Activated T-cell treated with anti-CD3 and anti-CD28 coated beads, Interleukin-2, amount 50 U/mL, for 1 hour (primary cell): Measurements from ENCODE around the gene HCAR2.
"Not testable (repeated sequence)": the region's sequence is repeated elsewhere in the genome, so short reads cannot be mapped to it uniquely, and the experiment has no call there.

Source experiments
- DNase-seq: peaks from one replicate; pipeline ENCODE4 v3.0.0-alpha.2; 2020

HCAR2 gene

DNA sequence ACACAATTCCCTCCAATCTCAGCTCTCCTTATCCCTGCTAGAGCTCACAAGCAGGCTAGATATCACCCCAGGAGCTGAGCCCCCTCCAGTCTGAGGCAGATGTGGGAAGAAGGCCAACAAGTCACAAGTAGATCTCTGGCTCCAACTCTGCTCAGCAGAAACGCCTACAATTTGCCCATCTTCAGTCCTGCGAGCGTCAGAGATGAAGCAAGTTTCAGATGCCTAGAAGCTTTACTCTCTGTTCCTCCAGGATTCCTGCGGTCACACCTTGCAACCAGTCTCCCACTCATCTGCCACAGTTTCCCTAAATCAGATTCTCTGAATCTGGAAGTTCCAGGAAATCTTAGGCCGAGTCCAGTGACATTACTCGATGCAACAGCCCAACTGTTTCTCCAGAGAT lies 12.1 kb upstream of the HCAR2 start:
- not testable (repeated sequence) for DNase-seq

DNA sequence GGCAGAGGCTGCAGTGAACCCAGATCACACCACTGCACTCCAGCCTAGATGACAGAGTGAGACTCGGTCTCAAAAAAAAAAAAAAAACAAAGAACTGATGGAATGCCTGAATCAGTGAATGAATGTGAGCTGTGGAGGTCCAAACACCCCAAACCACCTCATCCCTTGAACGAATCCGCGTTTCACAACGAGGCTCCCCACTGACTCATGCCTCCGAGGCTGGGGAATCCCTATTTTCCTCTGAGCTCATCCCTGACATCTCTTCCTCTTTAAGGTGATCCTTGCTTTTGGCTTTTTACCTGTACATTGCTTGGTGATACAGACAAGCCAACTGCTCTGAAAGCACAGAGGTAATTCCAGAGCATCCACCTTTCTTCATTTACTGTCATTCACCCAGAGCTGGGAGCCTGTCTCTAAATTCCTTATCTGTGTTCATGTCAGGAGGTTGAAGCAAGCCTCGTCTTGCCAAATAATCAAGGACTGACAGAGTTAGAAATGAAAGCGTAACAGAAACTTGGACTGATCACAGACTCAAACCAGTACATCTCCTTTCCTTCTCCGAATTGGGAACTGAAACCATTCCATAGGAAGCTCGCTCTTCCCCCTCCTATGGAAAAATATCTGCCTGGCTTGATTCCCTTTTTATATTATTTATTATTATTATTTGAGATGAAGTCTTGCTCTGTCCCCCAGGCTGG lies 10.5 kb upstream of the HCAR2 start:
- not testable (repeated sequence) for DNase-seq

DNA sequence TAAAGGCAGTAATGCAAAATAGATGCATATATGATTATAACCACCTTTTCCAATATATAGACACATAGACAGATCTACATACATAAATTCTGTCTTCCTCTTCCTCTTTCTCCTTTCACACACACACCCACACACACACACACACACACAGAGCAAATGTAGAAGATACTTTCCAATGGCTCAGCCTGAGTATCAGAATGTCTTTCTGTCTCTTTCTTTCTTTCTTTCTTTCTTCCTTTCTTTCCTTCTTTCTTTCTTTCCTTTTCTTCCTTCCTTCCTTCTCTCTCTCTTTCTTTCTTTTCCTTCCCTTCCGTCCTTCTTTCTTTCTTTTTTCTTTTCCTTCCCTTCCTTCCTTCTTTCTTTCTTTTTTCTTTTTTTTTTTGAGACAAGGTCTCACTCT lies 8.1 kb upstream of the HCAR2 start:
- DNase-seq: not testable (repeated sequence)

DNA sequence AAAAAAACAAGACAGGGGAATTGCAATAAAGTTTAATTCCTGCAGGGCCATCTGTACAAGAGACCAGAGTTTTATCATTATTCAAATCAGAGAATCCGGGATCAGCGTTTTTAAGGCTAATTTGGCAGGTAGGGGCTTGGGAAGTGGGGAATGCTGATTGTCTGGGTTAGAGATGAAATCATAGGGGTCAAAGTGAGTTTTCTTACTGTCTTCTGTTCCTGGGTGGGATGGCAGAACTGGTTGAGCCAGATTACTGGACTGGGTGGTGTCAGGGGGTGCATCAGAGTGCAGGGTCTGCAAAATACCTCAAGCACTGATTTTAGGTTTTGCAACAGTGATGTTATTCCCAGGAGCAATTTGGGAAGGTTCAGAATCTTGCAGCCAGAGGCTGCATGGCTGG lies 7.2 kb upstream of the HCAR2 start:
- DNase-seq: not testable (repeated sequence)

DNA sequence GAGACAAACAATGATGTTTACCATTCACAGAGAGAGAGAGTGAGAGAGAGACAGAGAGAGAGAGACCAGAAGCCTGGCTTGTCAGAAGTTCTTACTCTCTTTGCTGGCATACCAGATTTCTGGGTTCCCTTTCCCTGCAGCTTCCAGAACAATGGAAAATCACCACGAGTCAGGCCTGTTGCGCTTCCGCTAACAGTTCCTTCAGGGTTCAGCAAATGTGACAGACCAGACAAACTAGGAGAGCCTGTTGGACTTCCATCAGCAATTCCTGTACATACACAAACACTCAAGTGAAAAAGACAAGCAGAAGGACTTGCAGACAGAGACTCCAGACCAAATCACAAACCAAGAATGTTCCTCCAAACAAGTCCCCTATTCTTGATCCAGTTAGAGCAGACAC lies 6.1 kb upstream of the HCAR2 start:
- DNase-seq: not testable (repeated sequence)

DNA sequence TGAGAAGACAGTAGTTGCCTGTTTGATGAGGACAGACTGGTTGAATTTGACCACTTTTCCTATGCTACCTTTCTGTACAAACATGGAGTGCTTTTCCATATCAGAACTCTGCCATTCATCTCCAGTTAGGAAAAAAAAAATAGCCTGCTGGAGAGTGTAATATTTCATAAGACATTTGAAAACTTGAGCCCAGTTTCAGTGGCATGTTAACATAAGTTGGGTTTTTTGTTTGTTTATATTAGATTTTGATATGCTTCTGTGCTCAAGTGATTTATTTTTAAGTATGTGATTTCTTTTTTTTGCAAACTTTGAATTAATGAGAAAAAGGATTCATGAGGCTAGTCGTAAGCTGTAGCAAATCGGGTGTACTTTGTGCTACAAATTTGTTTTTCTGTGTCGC lies 684 bp upstream of the HCAR2 start:
- DNase-seq: not testable (repeated sequence)

GRCh38 chr12:122701481-122701880 lies 1.7 kb downstream of the HCAR2 start:
- DNase-seq: not testable (repeated sequence)

- DNase-seq: not testable (repeated sequence)
Observed at GRCh38 chr12:122700038-122700710, 3.0 kb downstream of the HCAR2 start.

DNA sequence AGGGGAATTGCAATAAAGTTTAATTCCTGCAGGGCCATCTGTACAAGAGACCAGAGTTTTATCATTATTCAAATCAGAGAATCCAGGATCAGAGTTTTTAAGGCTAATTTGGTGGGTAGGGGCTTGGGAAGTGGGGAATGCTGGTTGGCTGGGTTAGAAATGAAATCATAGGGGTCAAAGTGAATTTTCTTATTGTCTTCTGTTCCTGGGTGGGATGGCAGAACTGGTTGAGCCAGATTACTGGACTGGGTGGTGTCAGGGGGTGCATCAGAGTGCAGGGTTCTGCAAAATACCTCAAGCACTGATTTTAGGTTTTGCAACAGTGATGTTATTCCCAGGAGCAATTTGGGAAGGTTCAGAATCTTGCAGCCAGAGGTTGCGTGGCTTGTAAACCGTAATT lies 6.2 kb downstream of the HCAR2 start:
- not testable (repeated sequence) for DNase-seq

DNA sequence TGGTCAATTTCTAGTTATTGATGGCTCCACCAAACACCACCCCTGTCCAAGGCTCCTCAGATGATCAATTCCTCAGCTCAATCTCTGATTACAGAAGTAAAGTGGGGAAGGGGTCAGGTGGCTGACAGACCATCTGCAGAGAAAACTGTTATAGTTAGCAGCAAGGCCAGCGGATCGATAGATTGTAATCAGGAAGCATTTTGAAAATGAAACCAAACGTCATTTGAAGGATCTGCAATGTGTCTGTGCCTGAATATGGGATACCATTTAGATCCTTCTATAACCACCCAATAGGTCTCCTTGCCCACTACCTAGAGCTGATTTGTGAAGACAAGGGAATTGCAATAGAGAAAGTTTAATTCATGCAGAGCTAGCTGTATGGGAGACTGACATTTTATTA lies 11.6 kb downstream of the HCAR2 start:
- DNase-seq: no peak

- no peak for DNase-seq
Observed at GRCh38 chr12:122688291-122688690, 14.9 kb downstream of the HCAR2 start.

GRCh38 chr12:122687086-122687485 lies 16.1 kb downstream of the HCAR2 start:
- no peak for DNase-seq

- no peak for DNase-seq
Observed at GRCh38 chr12:122686538-122686937, 16.6 kb downstream of the HCAR2 start.

DNA sequence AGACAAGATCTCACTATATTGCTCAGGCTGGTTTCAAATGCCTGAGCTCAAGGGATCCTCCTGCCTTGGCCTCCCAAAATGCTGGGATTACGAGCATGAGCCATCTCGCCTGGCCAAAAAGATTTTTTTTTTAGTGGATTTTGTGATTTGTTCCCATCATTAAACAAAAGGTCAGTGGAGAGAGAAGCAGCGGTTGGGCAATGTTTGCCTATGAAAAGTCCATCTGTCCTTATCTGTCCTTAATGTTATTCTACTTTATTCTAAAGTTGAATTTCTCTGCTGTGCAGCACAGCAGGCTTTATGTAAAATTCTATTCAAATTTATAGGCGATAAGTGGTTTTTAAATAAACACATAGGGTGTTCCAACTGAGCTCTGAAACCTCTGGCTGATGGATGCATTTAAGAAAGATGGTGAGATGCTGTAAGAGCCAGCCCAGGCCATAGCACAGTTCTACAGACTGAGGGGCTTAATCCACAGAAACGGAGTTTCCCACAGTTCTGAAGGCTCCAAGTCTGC lies 18.8 kb downstream of the HCAR2 start:
- no peak for DNase-seq

DNA sequence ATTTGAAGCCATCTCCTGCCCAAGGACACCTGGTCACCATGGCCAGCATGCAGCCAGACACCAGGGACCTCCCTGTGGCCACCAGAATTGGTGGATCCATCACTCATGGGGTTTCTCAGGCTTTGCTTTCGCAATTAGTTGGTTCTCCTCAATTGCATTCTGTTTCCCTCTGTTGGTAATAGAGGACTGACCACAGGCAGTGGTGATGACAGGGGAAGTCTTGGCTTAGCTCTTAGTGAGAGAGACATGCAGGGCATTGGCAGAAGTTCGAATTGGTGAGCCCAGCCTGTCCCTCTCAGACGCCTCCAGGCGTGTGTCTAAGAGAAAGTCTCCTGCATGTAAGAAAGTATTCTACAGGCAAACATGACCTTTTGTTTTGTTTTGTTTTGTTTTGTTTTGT lies 21.3 kb downstream of the HCAR2 start:
- DNase-seq: no peak

DNA sequence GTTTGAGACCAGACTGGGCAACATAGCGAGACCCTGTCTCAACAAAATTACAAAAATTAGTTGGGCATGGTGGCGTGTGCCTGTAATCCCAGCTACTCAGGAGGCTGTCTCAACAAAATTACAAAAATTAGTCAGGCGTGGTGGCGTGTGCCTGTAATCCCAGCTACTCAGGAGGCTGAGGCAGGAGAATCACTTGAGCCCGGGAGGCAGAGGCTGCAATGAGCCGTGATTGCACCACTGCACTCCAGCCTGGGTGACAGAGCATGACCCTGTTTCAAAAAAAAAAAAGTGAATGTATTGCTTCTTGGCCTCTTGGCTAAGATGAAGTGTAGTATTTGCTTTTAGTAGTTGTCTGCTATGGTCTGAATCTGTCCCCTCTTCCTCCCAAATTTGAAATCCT lies 22.2 kb downstream of the HCAR2 start:
- DNase-seq: not testable (repeated sequence)

DNA sequence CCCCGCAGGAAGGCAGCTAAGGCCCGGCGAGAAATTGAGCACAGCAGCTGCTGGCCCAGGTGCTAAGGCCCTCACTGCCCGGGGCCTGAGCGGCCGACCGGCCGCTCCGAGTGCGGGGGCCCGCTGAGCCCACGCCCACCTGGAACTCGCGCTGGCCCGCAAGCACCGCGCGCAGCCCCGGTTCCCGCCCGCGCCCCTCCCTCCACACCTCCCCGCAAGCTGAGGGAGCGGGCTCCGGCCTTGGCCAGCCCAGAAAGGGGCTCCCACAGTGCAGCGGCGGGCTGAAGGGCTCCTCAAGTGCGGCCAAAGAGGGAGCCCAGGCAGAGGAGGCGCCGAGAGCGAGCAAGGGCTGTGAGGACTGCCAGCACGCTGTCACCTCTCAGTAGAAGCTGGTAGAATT lies 26.4 kb downstream of the HCAR2 start:
- not testable (repeated sequence) for DNase-seq

DNA sequence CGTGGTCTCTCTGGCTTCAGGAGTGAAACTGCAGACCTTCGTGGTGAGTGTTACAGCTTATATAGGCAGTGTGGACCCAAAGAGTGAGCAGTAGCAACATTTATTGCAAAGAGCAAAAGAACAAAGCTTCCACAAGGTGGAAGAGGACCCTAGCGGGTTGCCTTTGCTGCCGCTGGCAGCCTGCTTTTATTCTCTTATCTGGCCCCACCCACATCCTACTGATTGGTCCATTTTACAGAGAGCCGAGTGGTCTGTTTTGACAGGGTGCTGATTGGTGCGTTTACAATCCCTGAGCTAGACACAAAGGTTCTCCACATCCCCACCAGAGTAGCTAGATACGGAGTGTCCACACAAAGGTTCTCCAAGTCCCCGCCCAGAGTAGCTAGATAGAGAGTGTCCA lies 27.1 kb downstream of the HCAR2 start:
- DNase-seq: not testable (repeated sequence)

DNA sequence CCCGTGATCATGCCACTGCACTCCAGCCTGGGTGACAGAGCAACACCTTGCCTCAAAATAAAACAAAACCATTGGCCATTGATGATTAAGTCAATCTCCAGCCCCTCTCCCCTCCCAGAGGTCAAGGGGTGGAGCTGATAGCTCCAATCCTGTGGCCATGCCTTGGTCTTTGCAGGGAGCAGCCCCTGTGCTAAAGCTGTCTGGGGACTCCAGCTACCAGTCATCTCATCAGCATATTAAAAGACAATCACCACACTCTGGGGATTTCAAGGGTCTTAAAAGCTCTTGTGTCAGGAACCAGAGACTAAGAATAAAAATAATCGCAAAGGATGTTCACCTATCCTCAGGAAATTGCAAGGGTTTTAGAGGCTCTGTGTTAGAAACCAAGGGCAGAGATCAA lies 30.6 kb downstream of the HCAR2 start:
- DNase-seq: no peak

DNA sequence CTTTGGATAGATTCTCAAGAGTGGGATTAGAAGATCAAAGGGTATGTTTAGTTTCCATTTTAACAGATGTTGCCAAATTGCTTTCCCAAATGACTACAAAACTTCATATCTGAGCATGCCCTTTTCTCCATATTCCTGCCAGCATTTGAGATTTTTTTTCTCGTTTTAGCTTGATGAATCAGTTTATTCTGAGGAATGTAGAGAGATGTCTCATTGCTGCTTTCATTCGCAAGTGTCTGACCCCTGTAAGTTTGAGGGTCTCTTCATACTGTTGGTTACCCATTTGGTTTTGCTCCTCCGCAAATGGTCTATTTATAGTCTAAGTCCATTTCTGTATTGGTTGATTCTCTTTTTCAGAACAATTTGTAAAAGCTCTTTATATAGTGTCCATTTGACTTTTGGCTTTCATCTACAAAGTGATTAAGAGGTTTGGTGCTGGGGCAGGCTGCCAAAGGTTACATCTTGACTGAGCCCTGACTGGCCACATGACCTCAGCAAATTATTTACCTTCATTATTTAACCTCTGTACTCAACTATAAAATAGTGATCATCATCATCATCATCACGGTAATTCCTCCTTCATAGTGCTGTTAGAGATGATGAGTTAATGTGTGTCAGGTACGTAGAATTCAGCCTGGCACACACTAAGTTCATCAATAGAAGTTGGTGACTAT lies 33.6 kb downstream of the HCAR2 start:
- no peak for DNase-seq

GRCh38 chr12:122668268-122668667 lies 34.9 kb downstream of the HCAR2 start:
- no peak for DNase-seq

GRCh38 chr12:122665759-122666158 lies 37.4 kb downstream of the HCAR2 start:
- no peak for DNase-seq

GRCh38 chr12:122665349-122665748 lies 37.8 kb downstream of the HCAR2 start:
- no peak for DNase-seq

DNA sequence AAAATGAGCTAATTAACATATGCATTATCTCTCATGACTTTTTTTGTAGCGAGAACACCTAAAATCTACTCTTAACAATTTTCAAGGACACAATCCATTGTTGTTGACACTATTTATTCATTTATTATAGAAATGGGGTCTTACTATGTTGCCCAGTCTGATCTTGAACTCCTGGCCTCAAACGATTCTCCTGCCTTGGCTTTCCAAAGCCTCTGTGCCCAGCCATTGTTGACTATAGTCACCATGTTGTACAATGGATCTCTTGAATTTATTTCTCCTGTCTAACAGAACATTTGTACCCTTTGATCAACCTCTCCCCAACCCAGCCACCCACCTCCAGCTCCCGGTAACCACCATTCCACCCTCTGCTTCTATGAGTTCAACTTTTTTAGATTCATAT lies 41.2 kb downstream of the HCAR2 start:
- DNase-seq: no peak
